NCI-H187 (cell line): Measurements from ENCODE around the gene SLC16A2.

Experiments used
- DNase-seq, 2 experiments: peaks; one replicate each; lab custom pipeline; 2025; lab: John Stamatoyannopoulos, UW

SLC16A2 gene

DNA sequence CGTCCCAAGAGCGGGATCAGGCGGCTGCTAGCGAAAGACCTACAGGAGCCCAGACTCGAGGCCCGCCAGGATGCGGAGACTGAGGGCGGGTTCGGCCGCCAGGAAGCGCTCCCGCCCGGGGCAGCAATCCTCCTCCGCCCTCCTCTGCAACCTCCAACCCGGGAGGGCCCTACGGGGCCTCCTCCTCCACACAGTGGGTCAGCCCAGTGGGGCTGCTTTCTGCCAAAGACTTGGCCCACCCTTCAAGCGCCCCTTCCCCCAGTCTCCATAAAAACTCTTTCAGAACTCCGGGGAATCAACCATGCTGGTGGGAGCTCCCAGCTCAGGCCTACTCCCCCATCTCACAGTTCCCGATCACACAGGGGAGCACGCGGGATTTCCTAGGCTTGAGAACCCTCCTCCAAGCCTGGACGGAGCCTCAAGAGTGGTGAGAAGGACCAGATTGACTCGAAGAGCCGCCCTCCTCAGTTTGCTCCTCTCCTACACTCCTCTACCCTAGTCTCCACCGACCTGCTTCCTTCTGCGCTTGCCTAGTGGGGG, 115.6 kb downstream of the SLC16A2 start:
- DNase-seq = no peak

DNA sequence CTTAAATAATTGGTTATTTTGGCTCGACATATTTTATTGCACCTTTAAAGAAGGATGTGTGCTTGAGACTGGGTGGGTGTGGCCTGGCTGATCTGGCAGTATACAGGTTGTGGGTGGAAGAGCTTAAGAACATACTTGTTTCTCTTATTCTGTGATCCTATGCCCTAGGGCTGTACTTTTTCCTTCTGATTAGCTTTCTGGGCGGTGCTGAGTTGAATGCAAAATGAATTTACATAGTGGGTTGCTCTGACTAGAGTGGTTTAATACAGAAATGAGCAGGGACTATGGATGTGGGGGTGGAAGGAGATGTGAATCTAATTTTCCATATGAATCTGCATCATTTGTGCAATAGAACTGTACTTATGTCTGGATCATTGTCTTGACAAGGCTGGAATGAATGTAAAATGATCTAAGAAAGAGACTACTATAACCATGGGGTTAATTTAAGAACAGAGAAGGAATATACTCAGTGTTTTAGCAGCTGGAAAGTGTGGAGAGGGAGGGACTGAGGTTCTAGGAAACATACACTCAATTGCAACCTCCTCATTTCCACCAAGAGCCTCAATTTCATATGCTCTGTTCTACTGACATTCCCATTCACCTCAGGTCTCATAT, 119.4 kb downstream of the SLC16A2 start:
- DNase-seq = no peak

GRCh38 chrX:74545880-74546523, 124.7 kb downstream of the SLC16A2 start:
- no peak for DNase-seq

- DNase-seq = no peak
Observed at GRCh38 chrX:74546984-74547383, 125.7 kb downstream of the SLC16A2 start.

DNA sequence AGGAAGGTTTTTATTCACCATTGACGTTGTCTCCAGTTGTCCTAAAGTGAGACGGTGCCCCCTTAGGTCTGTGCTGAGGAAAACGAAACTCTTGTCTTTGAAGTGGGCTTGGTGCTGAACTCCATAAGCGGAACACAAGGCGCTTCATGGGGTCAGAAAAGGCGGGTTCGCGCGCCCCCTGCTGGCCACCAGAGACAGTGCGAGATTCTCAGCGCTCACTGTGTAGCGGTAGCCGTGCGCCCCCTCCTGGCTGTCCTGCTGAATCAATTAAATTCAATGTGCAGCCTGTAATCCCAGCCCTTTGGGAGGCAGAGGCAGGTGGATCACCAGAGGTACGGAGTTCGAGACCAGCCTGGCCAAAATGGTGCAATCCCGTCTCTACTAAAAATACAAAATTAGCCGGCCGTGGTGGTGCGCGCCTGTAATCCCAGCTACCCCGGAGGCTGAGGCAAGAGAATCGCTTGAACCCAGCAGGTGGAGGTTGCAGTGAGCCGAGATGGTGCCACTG, 129.1 kb downstream of the SLC16A2 start:
- DNase-seq = peak; percentile 10 to 37

DNA sequence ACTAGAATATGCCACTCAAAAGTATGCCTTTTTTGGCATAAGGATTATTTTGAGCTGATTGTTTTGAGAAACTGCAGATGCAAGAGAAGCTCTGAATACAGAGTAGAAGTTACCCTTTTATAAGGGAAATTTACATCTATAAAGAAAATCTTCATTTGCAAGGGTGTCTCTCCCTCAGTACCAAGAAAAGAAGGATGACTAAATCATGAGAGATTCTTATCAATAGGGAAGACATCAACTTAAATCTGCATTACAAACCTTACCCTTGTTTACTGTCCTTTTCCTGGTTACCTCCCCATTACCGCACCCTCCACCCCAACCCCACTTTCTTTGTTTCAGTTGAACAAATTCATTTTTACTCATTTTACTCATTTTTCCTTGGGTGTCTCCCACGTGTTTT, 130.6 kb downstream of the SLC16A2 start:
- no peak for DNase-seq

DNA sequence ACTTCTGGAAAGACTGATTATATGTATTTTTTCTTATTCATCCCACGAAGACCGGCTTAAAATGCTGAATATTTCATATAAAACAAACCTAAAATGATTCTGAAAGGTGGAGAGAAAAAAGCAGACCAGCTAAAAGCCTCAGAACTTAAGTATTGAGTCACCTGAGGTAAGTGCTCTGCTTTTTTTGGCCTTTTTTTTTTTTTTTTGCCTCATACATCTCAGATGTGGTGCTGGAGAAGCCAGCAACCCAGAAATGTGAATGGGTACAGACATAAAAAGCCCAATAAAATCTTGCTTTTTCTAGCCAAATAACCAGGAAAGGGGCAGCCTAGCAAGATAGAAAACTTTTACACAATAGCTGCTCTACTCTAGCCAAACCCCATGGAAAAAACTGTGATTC, 136.1 kb downstream of the SLC16A2 start:
- no peak for DNase-seq

GRCh38 chrX:74578137-74578536, 156.8 kb downstream of the SLC16A2 start:
- DNase-seq = no peak

DNA sequence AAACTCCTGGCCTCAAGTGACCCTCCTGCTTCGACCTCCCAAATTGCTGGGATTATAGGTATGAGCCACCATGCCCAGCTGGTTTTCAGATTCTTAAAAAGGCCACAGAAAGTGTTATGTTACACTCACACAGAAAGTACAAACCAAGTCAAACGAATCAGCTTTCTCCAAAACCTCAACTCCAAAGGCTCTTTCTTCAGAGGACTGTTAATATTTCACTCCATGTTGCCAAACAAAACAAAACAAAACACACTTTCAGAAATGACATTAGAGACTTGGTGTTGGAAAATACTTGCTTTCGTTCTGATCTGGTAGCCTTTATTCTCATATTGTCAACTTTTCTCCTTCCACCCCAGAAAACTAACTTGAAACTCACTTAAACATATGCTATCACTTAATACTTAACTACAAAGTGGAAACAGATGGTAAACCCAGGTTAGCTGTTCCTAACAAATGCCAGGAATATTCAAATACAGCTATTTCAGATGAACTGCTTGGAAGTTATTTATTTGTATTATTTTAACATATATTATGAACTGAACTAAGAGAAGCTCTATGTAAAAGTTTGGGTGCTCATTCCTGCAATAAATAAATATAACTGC, 158.4 kb downstream of the SLC16A2 start:
- DNase-seq = no peak
